ENCODE measurements around the gene HAUS8. TPM values are rescaled to one million over a fixed set of nuclear protein-coding genes. Genes with fewer than 3 reads are reported as not detected.
"Not testable (repeated sequence)": the region's sequence is repeated elsewhere in the genome, so short reads cannot be mapped to it uniquely, and the experiment has no call there.

The HAUS8 gene
- 10 to 100 TPM; 11.9 to 13.9 (median 12.5) TPM for polyA plus RNA-seq (ENCODE audit: insufficient read length in 3 of 3)

DNA sequence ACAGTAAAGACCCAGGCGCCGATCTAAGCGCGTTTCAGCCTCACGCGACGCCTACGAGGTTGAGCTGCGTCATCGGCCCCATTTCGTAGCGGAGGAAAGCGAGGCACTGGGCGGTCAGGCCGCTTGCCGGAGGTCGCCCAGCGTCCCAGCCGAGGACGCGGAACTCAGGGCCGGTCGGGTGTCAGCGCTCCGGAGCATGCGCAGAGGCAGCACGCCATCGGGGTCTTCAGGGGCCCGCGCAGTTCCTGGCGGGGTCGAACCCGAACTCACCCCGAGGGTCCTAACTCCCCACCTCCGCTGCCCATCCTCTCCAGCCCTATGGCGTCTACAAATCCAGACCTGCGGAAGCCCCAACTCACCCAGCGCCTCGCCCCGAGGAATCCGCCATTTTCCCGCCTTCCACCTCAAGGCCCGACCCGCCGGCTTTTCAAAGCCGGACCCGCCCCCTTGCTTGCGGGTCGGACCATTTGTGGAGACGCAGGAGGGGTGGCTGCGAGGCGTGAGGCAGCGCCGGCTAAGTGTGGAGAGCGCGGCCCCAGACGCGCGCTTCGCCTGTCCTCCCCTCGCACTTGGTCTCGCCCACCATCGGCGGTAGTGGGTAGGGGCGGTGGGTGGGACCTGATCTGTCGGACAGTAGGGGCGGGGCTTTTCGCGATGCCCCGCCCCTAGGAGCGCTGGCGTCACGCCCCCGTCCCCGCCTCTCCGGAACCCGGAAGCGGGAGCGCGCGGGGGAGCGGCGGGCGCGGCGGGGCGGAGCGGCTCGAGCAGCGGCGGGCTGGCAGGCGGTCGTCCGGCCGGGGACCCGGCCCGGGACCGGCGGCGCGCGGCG lies at the start of gene HAUS8, which contains the start of gene MYO9B:
Gene HAUS8, minus strand, starts transcription at position 418 of the 829 bp plus-strand sequence. Its CDS starts 30 bp downstream, at position 388.
Gene MYO9B, plus strand, starts transcription at position 743 of the 829 bp plus-strand sequence. CDS start 25,941 bp downstream, outside the sequence.
- DNase-seq (ENCODE audit: low read depth in 3 of 3, low spot score in 2 of 3): peak; percentile 95 to 98 (median 96)

DNA sequence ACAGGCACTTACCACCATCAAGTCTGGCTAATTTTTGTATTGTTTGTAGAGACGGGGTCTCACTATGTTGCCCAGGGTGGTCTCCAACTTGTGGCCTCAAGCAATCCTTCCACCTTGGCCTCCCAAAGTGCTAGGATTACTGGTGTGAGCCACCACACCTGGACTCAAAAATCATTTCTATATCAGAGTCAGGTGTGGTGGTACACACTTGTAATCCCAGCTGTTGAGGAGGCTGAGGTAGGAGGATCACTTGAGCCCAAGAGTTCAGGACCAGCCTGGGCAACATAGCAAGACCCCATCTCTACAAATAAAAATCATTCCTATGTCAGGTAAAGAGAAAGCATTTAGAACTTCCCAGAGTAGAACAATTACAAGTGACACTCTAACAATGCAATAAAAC lies 48.8 kb upstream of the HAUS8 start:
- DNase-seq (ENCODE audit: low read depth in 3 of 3, low spot score in 2 of 3): no peak

DNA sequence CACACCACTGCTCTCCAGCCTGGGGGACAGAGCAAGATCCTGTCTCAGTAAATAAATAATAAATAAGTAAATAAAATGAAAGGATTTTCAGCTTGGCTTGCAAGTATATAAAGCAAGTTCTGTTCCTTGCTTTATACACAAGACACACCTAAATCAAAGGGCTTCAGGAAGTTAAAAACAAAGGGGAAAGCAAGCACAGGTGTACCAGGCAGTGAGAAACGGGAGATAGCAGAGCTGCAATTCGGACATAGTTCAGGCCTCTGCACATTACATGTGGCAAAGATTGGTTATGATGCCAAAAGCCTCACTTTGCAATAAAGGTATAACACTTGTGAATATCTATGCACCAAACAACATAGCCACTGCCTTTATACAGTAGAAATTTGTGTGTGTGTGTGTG lies 47.8 kb upstream of the HAUS8 start:
- no peak for DNase-seq (ENCODE audit: low read depth in 3 of 3, low spot score in 2 of 3)

DNA sequence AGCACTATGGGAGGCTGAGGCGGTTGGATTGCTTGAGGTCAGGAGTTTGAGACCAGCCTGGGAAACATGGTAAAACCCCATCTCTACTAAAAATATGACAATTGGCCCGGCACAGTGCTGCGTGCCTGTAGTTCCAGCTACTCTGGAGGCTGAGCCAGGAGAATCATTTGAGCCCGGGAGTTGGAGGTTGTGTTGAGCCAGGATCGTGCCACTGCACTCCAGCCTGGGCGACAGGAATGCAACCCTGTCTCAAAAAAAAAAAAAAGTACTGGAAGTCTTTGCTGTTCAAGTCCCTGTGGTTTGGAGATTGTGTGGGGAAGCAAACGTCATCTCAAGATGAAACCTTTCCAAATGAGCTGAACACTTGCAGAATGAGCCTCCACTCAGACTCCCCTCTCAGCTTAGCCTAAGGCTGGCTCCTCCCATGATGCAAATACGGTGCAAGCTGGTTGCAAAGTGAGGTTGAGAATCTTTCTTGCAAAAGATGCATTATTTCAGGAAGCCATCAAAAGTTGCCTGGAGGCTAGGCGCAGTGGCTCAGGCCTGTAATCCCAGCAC lies 46.6 kb upstream of the HAUS8 start:
- no peak for DNase-seq (ENCODE audit: low read depth in 3 of 3, low spot score in 2 of 3)

GRCh38 chr19:17118957-17119356 lies 43.7 kb upstream of the HAUS8 start:
- no peak for DNase-seq (ENCODE audit: low read depth in 3 of 3, low spot score in 2 of 3)

DNA sequence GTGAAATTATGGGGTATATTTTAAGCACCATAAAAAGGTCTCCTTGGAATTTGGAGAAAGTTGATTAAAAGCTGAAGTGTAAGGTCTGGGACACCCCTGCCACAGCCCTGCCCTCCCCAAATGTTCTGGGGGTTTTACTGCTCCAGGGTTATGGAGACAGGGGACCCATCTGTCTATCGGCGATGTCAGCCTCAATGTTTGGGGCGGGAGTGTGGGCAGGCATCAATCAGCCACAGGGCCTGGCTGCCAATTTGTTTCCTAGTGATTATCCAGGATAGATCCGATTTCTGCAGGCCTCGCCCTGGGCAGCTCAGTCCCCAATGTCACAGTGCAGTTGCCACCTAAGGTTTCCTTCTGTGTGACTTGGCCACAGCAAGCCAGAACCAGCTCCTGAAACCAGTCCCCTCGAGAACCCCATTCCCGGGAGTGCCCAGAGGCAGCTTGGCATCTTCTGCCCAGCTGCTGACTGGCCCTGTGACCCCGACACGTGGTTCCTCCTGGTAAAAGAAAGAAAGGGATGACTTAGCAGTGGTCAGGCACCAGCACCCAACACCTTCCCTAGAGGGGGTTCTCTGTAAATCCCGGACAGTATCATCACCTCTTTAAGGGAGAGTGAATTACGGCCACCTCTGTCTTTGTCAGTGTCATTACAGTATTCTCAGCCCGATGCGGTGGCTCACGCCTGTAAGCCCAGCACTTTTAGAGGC lies 41.9 kb upstream of the HAUS8 start:
- DNase-seq (ENCODE audit: low read depth in 3 of 3, low spot score in 2 of 3): no peak

DNA sequence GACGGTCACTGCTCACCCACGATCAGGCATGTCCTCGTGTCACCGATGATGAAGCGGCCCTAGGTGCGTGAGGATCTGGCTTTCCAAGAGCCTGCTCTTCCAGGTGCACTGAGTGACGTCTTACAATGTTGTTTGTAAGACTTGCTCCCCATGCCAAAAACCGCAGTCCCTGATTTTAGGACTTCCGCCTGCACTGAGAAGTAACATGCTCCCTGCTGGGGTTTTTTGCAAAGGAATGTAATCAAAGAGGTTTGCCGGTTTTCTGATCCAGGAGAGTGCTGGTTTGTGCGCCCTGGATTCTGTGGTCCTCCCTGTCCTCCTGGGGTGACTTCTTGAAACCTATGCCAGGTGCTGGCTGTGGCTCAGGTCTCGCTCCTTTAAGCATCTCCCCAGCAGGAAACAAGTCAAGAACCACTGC lies 39.2 kb upstream of the HAUS8 start:
- no peak for DNase-seq (ENCODE audit: low read depth in 3 of 3, low spot score in 2 of 3)

DNA sequence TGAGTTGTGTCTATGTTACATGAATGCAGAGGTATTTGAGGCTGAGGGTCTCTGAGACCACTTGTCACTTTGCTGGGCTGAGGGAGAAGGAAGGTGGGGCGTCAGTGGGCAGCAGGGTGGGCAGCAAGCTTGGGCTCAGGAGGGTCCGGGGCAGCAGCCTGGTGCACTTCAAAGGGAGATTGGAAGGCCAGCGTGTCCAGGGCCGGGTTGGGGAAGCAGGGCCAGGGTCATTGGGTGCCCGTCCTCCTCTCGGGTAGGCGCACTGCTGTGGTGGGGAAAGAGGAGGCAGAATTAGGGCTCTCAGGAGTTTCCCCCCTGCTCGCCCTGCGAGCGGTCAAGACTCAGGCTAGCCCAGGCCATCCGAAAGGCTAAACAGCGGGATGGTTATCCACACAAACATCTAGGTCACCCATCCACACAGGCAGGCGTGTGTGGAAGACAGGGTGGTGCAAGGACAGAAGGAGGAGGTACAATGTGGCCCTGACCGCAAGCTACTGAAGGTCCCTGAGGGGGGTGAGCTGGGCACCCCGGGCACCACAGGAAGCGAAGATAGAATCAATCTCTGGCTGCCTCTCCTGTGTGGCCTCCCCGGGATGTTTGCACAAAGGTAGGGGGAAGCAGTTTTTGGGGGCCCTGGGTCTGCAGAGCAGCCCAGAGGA lies 38.0 kb upstream of the HAUS8 start:
- no peak for DNase-seq (ENCODE audit: low read depth in 3 of 3, low spot score in 2 of 3)

DNA sequence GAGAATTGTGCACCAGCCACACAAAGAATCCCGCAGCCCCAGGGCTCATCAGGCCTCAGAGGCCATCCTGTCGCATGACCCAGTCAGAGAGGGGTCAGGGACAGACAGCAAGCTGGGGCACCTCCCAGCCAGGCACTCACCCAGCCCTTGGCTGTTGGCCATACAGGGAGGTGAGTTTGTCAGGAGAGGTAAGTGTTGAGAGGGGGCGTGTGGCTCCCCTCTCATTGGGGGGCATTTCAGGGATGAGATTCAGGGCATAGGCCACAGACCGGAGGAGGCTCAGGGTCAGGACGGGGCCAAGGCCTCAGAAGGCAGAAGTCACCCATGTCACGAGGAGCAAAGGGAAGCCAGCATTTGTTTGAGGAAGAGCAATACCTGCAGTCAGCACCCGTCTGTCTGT lies 37.4 kb upstream of the HAUS8 start:
- DNase-seq (ENCODE audit: low read depth in 3 of 3, low spot score in 2 of 3): no peak

DNA sequence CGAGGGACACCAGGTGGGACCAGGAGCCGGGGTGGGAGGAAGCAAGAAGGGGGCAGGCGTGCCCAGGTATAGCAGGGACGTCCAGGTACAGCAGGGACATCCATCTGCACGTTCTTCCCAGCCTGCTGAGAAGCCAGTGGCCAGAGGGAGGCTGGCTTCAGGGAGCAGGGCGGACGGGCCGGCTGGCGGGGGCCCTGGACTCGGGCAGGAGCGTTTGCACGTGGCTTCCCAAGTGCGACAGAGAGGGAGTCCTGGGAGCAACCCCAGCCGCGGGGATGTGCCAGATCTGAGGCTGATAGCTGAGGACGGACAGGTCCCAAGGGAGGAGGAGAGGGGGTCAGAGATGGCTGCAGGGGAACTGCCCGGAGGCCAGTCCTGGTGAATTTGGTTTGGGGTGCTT lies 37.0 kb upstream of the HAUS8 start:
- no peak for DNase-seq (ENCODE audit: low read depth in 3 of 3, low spot score in 2 of 3)

GRCh38 chr19:17111766-17112165 lies 36.5 kb upstream of the HAUS8 start:
- no peak for DNase-seq (ENCODE audit: low read depth in 3 of 3, low spot score in 2 of 3)

- DNase-seq (ENCODE audit: low read depth in 3 of 3, low spot score in 2 of 3): no peak
Measured at GRCh38 chr19:17110599-17110966, 35.3 kb upstream of the HAUS8 start.

DNA sequence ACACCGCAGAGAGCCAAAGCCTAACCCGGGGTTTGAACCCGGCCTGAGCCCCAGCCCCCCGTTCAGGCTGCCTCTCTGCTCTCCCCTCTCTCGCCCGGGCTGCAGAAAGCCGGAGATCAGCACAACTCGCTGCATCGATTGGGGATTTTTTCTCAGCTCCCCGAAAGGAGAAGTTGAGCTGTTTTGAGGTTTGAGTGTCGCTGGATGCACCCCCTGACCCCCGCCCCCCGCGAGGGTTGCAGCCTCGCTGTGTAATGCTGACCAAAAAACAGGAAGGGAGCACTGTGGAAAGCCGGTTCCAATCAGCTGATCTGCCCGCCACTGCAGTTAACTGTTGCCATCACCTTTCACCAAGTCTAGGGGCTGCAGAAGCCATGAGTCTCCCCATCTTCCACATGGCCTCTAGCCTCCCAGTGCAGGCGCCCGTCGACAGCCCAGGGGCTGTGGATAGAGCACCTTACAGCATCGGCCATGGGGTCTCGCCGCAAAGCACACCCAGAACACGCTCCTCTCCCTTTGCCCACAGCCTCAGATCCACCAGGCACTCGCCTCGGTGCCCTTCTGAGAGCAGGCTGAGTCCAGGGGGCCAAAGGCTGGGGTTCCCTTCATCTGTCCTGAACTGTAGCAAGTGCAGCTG lies 34.8 kb upstream of the HAUS8 start:
- no peak for DNase-seq (ENCODE audit: low read depth in 3 of 3, low spot score in 2 of 3)

DNA sequence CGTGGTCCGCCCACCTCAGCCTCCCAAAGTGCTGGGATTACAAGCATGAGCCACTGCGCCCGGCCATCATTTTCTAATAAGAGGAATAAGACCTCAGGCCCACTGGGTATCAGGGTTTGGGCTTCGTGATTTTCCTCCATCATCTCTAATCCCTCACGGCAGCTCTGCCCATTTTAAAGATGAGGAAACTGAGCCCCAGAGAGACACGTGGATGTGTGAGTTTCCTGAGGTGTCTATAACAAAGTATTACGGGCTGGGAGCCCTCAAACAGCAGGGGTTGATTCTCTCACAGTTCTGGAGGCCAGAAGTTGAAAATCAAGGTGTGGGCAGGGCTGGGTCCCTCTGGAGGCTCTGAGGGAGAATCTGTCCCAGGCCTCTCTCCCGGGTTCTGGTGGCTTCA lies 34.0 kb upstream of the HAUS8 start:
- DNase-seq (ENCODE audit: low read depth in 3 of 3, low spot score in 2 of 3): no peak

GRCh38 chr19:17108453-17108784 lies 33.2 kb upstream of the HAUS8 start:
- DNase-seq (ENCODE audit: low read depth in 3 of 3, low spot score in 2 of 3): no peak

DNA sequence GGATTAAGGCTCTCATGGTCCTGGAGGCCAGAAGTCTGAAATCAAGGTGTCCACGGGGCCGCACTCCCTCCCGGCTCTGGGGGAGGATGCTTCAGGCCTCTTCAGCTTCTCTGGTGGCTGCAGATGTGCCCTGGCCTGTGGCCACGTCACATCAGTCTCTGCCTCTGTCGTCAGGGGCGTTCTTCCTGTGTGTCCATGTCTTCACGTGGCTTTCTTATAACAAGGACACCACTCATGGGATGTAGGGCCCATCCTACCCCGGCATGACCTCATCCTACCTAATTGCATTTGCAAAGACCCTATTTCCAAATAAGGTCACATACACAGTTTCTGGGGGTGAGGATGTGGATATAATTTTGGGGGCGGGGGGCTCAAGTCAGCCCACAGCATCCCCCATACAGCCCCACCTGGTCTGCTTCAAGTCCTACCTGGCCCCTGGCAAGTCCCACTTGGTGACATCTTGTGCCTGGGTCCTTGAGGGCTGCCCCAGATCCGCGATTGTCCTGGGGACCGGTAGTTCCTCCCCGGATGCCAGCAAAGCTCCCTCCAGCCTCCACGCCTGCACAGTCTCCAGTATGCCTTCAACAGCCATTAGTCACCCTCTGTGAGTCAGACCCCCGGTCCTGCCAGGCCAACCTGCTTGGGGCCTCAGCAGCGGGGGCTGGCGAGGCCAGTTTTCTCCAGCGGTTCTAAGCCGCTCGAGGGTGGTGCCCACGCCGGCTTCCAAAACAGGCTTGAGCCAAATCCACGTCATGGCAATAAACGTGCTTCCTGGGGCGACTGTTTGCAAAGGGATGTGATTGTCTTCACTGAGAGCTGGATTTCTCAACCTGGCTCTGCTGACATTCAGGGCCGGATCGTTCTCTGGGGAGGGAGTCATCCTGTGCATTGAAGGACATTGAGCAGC lies 32.5 kb upstream of the HAUS8 start:
- DNase-seq (ENCODE audit: low read depth in 3 of 3, low spot score in 2 of 3): no peak

DNA sequence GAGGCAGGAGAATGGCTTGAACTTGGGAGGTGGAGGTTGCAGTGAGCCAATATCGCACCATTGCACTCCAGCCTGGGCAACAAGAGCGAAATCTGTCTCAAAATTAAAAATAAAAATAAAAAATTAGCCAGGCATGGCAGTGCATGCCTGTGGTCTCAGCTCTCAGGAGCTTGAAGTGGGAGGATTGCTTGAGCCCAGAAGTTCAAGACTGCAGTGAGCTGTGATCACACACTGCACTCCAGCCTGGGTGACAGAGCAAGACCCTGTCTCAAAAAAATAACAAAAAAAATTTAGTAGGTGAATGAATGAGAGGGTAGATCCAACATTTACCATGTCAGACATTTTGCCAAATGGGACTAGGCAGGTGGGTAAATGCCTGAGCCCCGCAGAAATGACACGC lies 31.7 kb upstream of the HAUS8 start:
- DNase-seq (ENCODE audit: low read depth in 3 of 3, low spot score in 2 of 3): not testable (repeated sequence)

- DNase-seq (ENCODE audit: low read depth in 3 of 3, low spot score in 2 of 3): no peak
Measured at GRCh38 chr19:17105556-17105955, 30.3 kb upstream of the HAUS8 start.

DNA sequence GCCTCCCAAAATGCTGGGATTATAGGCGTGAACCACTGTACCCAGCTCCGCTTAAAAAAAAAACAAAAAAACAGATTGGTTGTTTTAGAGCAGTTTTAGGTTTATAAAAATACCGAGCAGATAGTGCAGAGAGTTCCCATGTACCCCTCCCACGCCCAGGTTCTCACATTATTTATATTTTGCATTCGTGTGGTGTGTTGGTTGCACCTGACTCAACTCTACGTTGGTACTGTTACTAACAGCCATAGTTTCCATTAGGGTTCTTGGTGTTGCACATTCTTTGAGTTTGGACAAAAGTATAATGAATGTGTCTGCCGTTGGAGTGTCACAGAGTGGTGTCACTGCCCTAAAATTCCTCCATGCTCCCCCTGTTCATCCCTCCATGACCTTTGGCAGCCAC lies 29.4 kb upstream of the HAUS8 start:
- DNase-seq (ENCODE audit: low read depth in 3 of 3, low spot score in 2 of 3): no peak

- no peak for DNase-seq (ENCODE audit: low read depth in 3 of 3, low spot score in 2 of 3)
Measured at GRCh38 chr19:17103177-17103576, 27.9 kb upstream of the HAUS8 start.
